ENCODE results near the gene NRCAM. TPM values are rescaled to one million over a fixed set of nuclear protein-coding genes. Genes with fewer than 3 reads are reported as not detected.

The NRCAM gene
- polyA plus RNA-seq, 3 donors: not detected

GRCh38 chr7:108453320-108453719 lies 2.9 kb downstream of the NRCAM start:
- Mint-ChIP-seq H3K9me3 (peaks cover 0 to 4% (median 2%) of the 10 kb centered on the region in 7 donors), H3K36me3 (peaks cover 0 to 3% of the 10 kb centered on the region in 2 donors), H3K27ac (no peak overlapping the region), H3K4me1 (peaks cover 8% of the 10 kb centered on the region), H3K4me3 (peak overlapping the region in 1 of 2 donors; percentile 42), H3K27me3 (ENCODE audit: low read depth in 3 of 3) (peaks cover 61 to 79% (median 74%) of the 10 kb centered on the region in 3 donors)
- no CpG with 5 or more reads among the region's 4 CpGs for WGBS (ENCODE audit: insufficient coverage)
- Histone ChIP-seq H3K4me3 (replicated peaks in 1 of 3; ENCODE audit: low read depth in 2 of 3, low read length in 3 of 3) (no peak overlapping the region), H3K79me2 (ENCODE audit: insufficient read depth, low read length) (no peaks in the 10 kb centered on the region), H3K4me2 (replicated peaks; ENCODE audit: extremely low read depth, low read length, poor library complexity, severe bottlenecking) (no peak overlapping the region), H3K9me3 (replicated peaks in 1 of 2; ENCODE audit: control insufficient read depth in 1 of 2, insufficient read depth in 1 of 2, low read length in 2 of 2) (peaks cover 0 to 19% of the 10 kb centered on the region in 2 donors), H4K20me1 (ENCODE audit: insufficient read depth, low read length) (no peaks in the 10 kb centered on the region), H2AFZ (ENCODE audit: insufficient read depth, low read depth, low read length, poor library complexity, severe bottlenecking) (no peak overlapping the region), H3K9ac (ENCODE audit: insufficient read depth, low read length, poor library complexity, severe bottlenecking) (no peak overlapping the region), H3K27ac (ENCODE audit: low read depth in 1 of 2, low read length in 2 of 2) (no peak overlapping the region), H3K27me3 (ENCODE audit: control insufficient read depth in 2 of 2, insufficient read depth in 2 of 2, low read length in 2 of 2) (peaks cover 57 to 76% of the 10 kb centered on the region in 2 donors), H3K4me1 (ENCODE audit: control insufficient read depth in 1 of 2, insufficient read depth in 2 of 2, low read length in 2 of 2) (peaks cover 7 to 17% of the 10 kb centered on the region in 2 donors), H3K36me3 (replicated peaks in 1 of 2; ENCODE audit: control insufficient read depth in 1 of 2, insufficient read depth in 2 of 2, low read length in 2 of 2) (no peaks in the 10 kb centered on the region)
- no peak for DNase-seq
- no peak for TF ChIP-seq CTCF (IDR thresholded peaks at IDR 0.05)
- intact Hi-C loops (cut with micrococcal nuclease): no loop called here

GRCh38 chr7:108452707-108453106 lies 3.5 kb downstream of the NRCAM start:
- peaks cover 52 to 70% of the 10 kb centered on the region in 2 donors for H3K27me3 ChIP-seq (ENCODE audit: control insufficient read depth in 2 of 2, insufficient read depth in 2 of 2, low read length in 2 of 2)
- H3K79me2 ChIP-seq (ENCODE audit: insufficient read depth, low read length): no peaks in the 10 kb centered on the region
- H4K20me1 ChIP-seq (ENCODE audit: insufficient read depth, low read length): no peaks in the 10 kb centered on the region
- no CpG with 5 or more reads among the region's 2 CpGs for WGBS (ENCODE audit: insufficient coverage)
- intact Hi-C loops (cut with micrococcal nuclease): no loop called here
- H3K4me2 ChIP-seq (replicated peaks; ENCODE audit: extremely low read depth, low read length, poor library complexity, severe bottlenecking): no peak overlapping the region
- peak overlapping the region in 1 of 2 donors; percentile 71 for H3K4me3 Mint-ChIP-seq
- peaks cover 0 to 4% (median 2%) of the 10 kb centered on the region in 7 donors for H3K9me3 Mint-ChIP-seq
- H2AFZ ChIP-seq (ENCODE audit: insufficient read depth, low read depth, low read length, poor library complexity, severe bottlenecking): no peak overlapping the region
- peak in 1 of 3 donors; percentile 5 for DNase-seq
- TF ChIP-seq CTCF (IDR thresholded peaks at IDR 0.05): peak; percentile 52
- no peaks in the 10 kb centered on the region for H3K36me3 ChIP-seq (replicated peaks in 1 of 2; ENCODE audit: control insufficient read depth in 1 of 2, insufficient read depth in 2 of 2, low read length in 2 of 2)
- peaks cover 8% of the 10 kb centered on the region for H3K4me1 Mint-ChIP-seq
- no peak overlapping the region for H3K4me3 ChIP-seq (replicated peaks in 1 of 3; ENCODE audit: low read depth in 2 of 3, low read length in 3 of 3)
- H3K4me1 ChIP-seq (ENCODE audit: control insufficient read depth in 1 of 2, insufficient read depth in 2 of 2, low read length in 2 of 2): peaks cover 7 to 17% of the 10 kb centered on the region in 2 donors
- peaks cover 57 to 74% (median 68%) of the 10 kb centered on the region in 3 donors for H3K27me3 Mint-ChIP-seq (ENCODE audit: low read depth in 3 of 3)
- H3K36me3 Mint-ChIP-seq: peaks cover 0 to 3% of the 10 kb centered on the region in 2 donors
- H3K9me3 ChIP-seq (replicated peaks in 1 of 2; ENCODE audit: control insufficient read depth in 1 of 2, insufficient read depth in 1 of 2, low read length in 2 of 2): peaks cover 0 to 18% of the 10 kb centered on the region in 2 donors
- H3K9ac ChIP-seq (ENCODE audit: insufficient read depth, low read length, poor library complexity, severe bottlenecking): no peak overlapping the region
- no peak overlapping the region for H3K27ac ChIP-seq (ENCODE audit: low read depth in 1 of 2, low read length in 2 of 2)
- H3K27ac Mint-ChIP-seq: no peak overlapping the region

Data from CD14-positive monocyte (primary cell).